ENCODE results near the gene NRG2. TPM values are rescaled to one million over a fixed set of nuclear protein-coding genes. Genes with fewer than 3 reads are reported as not detected.

NRG2 gene
- total RNA-seq, 1 donor from 2014 or later, result 1.4 TPM

- H3K4me1 Mint-ChIP-seq (ENCODE audit: unreplicated experiment), result no peaks in the 10 kb centered on the region
- H3K27ac Mint-ChIP-seq, result no peak overlapping the region
- no peak for TF ChIP-seq CTCF (conservative IDR thresholded peaks at IDR 0.05)
- peaks cover 34% of the 10 kb centered on the region for H3K27me3 Mint-ChIP-seq
- no peak overlapping the region for H3K4me3 Mint-ChIP-seq
- no peaks in the 10 kb centered on the region for H3K36me3 Mint-ChIP-seq
- no peaks in the 10 kb centered on the region for H3K9me3 Mint-ChIP-seq
- no peak for DNase-seq (ENCODE audit: extremely low spot score, unreplicated experiment)
These were observed 66.4 kb downstream of the NRG2 start for GRCh38 chr5:139976703-139977102.

- no peaks in the 10 kb centered on the region for H3K9me3 Mint-ChIP-seq
- no peak overlapping the region for H3K4me3 Mint-ChIP-seq
- no peaks in the 10 kb centered on the region for H3K4me1 Mint-ChIP-seq (ENCODE audit: unreplicated experiment)
- H3K36me3 Mint-ChIP-seq, result no peaks in the 10 kb centered on the region
- DNase-seq (ENCODE audit: extremely low spot score, unreplicated experiment), result no peak
- no peak for TF ChIP-seq CTCF (conservative IDR thresholded peaks at IDR 0.05)
- H3K27me3 Mint-ChIP-seq, result peaks cover 36% of the 10 kb centered on the region
- H3K27ac Mint-ChIP-seq, result no peak overlapping the region
These were observed 67.2 kb downstream of the NRG2 start for GRCh38 chr5:139975942-139976341.

GRCh38 chr5:139975306-139975705 is 67.8 kb downstream of the NRG2 start:
- Mint-ChIP-seq H3K27me3 (peaks cover 36% of the 10 kb centered on the region), H3K36me3 (no peaks in the 10 kb centered on the region), H3K4me1 (ENCODE audit: unreplicated experiment) (no peaks in the 10 kb centered on the region), H3K4me3 (no peak overlapping the region), H3K9me3 (no peaks in the 10 kb centered on the region), H3K27ac (no peak overlapping the region)
- TF ChIP-seq CTCF (conservative IDR thresholded peaks at IDR 0.05), result no peak
- DNase-seq (ENCODE audit: extremely low spot score, unreplicated experiment), result peak; percentile 56

- Mint-ChIP-seq H3K27me3 (peaks cover 36% of the 10 kb centered on the region), H3K4me1 (ENCODE audit: unreplicated experiment) (no peaks in the 10 kb centered on the region), H3K27ac (no peak overlapping the region), H3K36me3 (no peaks in the 10 kb centered on the region), H3K9me3 (no peaks in the 10 kb centered on the region), H3K4me3 (no peak overlapping the region)
- DNase-seq (ENCODE audit: extremely low spot score, unreplicated experiment), result peak; percentile 47
- TF ChIP-seq CTCF (conservative IDR thresholded peaks at IDR 0.05), result no peak
These were observed 68.4 kb downstream of the NRG2 start for GRCh38 chr5:139974661-139975060.

GRCh38 chr5:139971202-139971725 is 71.8 kb downstream of the NRG2 start:
- Mint-ChIP-seq H3K27me3 (peaks cover 36% of the 10 kb centered on the region), H3K4me1 (ENCODE audit: unreplicated experiment) (no peaks in the 10 kb centered on the region)
- TF ChIP-seq CTCF (conservative IDR thresholded peaks at IDR 0.05), result no peak

GRCh38 chr5:139969318-139969717 is 73.8 kb downstream of the NRG2 start:
- DNase-seq (ENCODE audit: extremely low spot score, unreplicated experiment), result no peak
- Mint-ChIP-seq H3K4me1 (ENCODE audit: unreplicated experiment) (no peaks in the 10 kb centered on the region), H3K27me3 (peaks cover 41% of the 10 kb centered on the region), H3K9me3 (no peaks in the 10 kb centered on the region), H3K27ac (no peak overlapping the region), H3K36me3 (no peaks in the 10 kb centered on the region), H3K4me3 (no peak overlapping the region)
- TF ChIP-seq CTCF (conservative IDR thresholded peaks at IDR 0.05), result no peak

More at GRCh38 chr5:139971202-139971725, 71.8 kb downstream of the NRG2 start:
- Mint-ChIP-seq H3K4me3 (no peak overlapping the region), H3K27ac (no peak overlapping the region), H3K9me3 (no peaks in the 10 kb centered on the region), H3K36me3 (no peaks in the 10 kb centered on the region)
- no peak for DNase-seq (ENCODE audit: extremely low spot score, unreplicated experiment)
